ENCODE measurements around the gene DNMT3B. TPM values are rescaled to one million over a fixed set of nuclear protein-coding genes. Genes with fewer than 3 reads are reported as not detected.

Gene DNMT3B
- 81.8 and 85.1 TPM in 2 replicates for total RNA-seq (2011; cell fraction: chromatin; rRNA removed; ENCODE audit: low replicate concordance)
- 51.8 and 54.4 TPM in 2 replicates for total RNA-seq (2011; cell fraction: nucleolus; rRNA removed)
- 68.3 and 91.9 TPM in 2 replicates for total RNA-seq (2011; cell fraction: nucleoplasm; rRNA removed)
- total RNA-seq (2014; rRNA removed) (49.1 and 53.9 TPM in 2 replicates), total RNA-seq (2014; rRNA removed; fragmentation: Illumina TruSeq; extraction: Trizol) (37.2 and 37.5 TPM in 2 replicates), total RNA-seq (2015; rRNA removed; fragmentation: Illumina TruSeq; extraction: Trizol) (34.4 and 35.3 TPM in 2 replicates), total RNA-seq (2021) (69.5 and 74.8 TPM in 2 replicates), polyA plus RNA-seq (2011; rRNA removed) (41.7 and 60.2 TPM in 2 replicates), polyA plus RNA-seq (2014; fragmentation: Illumina TruSeq; extraction: Trizol) (61.3 and 64.6 TPM in 2 replicates), polyA plus RNA-seq (2014; fragmentation: Nextera tagmentation; extraction: Ambion mirVana) (10 to 100 TPM in 1 of 2 experiments, 1 to 10 TPM in 1; 9.3 to 11.5 TPM), polyA plus RNA-seq (2014; rRNA removed) (55.5 and 57.3 TPM in 2 replicates), polyA minus RNA-seq (2011; rRNA and poly(A)+ RNA removed) (18.7 and 34.9 TPM in 2 replicates), Bru-seq, nascent RNA (percentile 94 among the genes with signal in this experiment), BruChase-seq, experiment 1, labeled RNA remaining after a 2-hour chase (percentile 88 among the genes with signal in this experiment), BruChase-seq, experiment 2, labeled RNA remaining after a 6-hour chase (percentile 91 among the genes with signal in this experiment)
- polyA plus RNA-seq (2011; cell fraction: cytosol; rRNA removed), result 40.1 and 59.1 TPM in 2 replicates
- polyA plus RNA-seq (2011; cell fraction: nucleus; rRNA removed), result 103 and 127 TPM in 2 replicates
- polyA plus RNA-seq (2012), result 27.1 and 34.4 TPM in 2 replicates
- polyA minus RNA-seq (2011; cell fraction: cytosol; rRNA and poly(A)+ RNA removed), result 35.8 and 43.3 TPM in 2 replicates
- 25.0 and 26.7 TPM in 2 replicates for polyA minus RNA-seq (2011; cell fraction: nucleus; rRNA and poly(A)+ RNA removed)
- long read RNA-seq, experiment 1, full-length matches to known transcripts, result 73 of 405 reads
- long read RNA-seq, experiment 1, partial matches to known transcripts, result 280 of 405 reads
- long read RNA-seq, experiment 1, other reads (novel, unspliced or antisense), result 52 of 405 reads
- long read RNA-seq, experiment 2, full-length matches to known transcripts, result 21 of 64 reads
- long read RNA-seq, experiment 2, partial matches to known transcripts, result 11 of 64 reads
- long read RNA-seq, experiment 2, other reads (novel, unspliced or antisense), result 32 of 64 reads
- long read RNA-seq, experiment 3, full-length matches to known transcripts, result 8 of 18 reads
- long read RNA-seq, experiment 3, partial matches to known transcripts, result 8 of 18 reads
- long read RNA-seq, experiment 3, other reads (novel, unspliced or antisense), result 2 of 18 reads

DNA sequence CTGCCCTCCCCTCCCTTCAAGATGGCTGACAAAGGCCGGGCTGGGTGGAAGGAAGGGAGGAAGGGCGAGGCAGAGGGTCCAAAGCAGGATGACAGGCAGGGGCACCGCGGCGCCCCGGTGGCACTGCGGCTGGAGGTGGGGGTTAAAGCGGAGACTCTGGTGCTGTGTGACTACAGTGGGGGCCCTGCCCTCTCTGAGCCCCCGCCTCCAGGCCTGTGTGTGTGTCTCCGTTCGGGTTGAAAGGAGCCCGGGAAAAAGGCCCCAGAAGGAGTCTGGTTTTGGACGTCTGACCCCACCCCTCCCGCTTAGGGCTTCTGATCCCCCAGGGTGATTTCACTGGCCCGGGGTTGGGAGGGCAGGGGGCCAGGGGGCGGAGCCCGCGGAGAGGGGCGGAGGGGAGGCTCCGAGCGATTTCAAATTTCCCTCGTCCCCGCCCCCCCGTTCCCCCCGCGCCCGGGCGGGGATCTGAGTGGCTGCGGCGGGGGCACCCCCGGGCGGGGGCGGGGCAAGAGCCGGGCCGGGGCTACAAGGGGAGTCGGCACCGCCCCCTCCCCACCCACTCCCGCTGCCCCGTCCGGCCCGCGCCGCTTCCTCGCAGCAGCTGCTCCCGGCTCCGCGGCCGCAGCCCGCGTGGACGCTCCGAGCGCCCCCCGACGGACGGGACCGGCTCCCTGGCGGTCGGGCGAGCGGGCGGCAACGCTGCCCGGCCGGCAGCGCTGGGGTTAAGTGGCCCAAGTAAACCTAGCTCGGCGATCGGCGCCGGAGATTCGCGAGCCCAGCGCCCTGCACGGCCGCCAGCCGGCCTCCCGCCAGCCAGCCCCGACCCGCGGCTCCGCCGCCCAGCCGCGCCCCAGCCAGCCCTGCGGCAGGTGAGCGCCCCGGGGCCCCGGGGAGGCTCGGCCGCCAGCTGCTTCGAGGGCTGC is at the start of gene DNMT3B:
DNMT3B (plus strand) TSS at position 555 of the 923 bp plus-strand sequence. CDS start 17,939 bp downstream, outside the sequence.
- H3K9me1 ChIP-seq (ENCODE audit: control insufficient read depth, insufficient read depth, low read length), result no peaks in the 10 kb centered on the region
- H3K9ac ChIP-seq (ENCODE audit: insufficient read depth in 1 of 2, low read depth in 2 of 2, low read length in 2 of 2), result peak within 1 kb of the TSS; percentile 86 to 90
- peak; percentile 94 to 99 (median 99) for DNase-seq (ENCODE audit: extremely low read depth in 1 of 4, low spot score in 3 of 4)
- no peaks in the 10 kb centered on the region for H3K9me3 ChIP-seq (replicated peaks; ENCODE audit: control insufficient read depth, insufficient read depth, low read depth, low read length)
- peak within 1 kb of the TSS; percentile 90 for H3K4me3 ChIP-seq
- peak within 1 kb of the TSS; percentile 86 for H3K27ac ChIP-seq (ENCODE audit: extremely low read depth, low read depth, low read length)
- peak within 1 kb of the TSS; percentile 86 for H2AFZ ChIP-seq (ENCODE audit: low read depth, low read length)
- intact Hi-C loops (cut with micrococcal nuclease), result loop anchor here (5.0 kb wide), 1 partner anchor 80 kb away; no protein-coding TSS in a partner anchor
- ChIA-PET POLR2A (interaction anchor here (0.6 to 3.7 kb wide), 8 partner anchors 9 to 182 kb away, joined by 3 to 30 read pairs (median 9); partner anchors contain the start of gene COMMD7), CTCF (ENCODE audit: low intra/inter-chr PET ratio) (no interaction called here)
- peaks cover 45% of the 10 kb centered on the region for H3K79me2 ChIP-seq (ENCODE audit: control insufficient read depth, insufficient read depth, low read length)
- BruUV-seq (replicated peaks), result no TSS peak
- WGBS (ENCODE audit: insufficient coverage, low coverage, missing lambda C conversion rate), result 2% methylated on average over 23 of the region's 92 CpGs
- peak within 1 kb of the TSS; percentile 89 for H3K4me2 ChIP-seq (ENCODE audit: insufficient read depth, low read length)
- ATAC-seq, result peak; percentile 78
- no peaks in the 10 kb centered on the region; the same call in 1 of the 2 replicates for H4K20me1 ChIP-seq (replicated peaks; ENCODE audit: control insufficient read depth, insufficient read depth, low read length)
- FAIRE-seq, result no peak
- H3K36me3 ChIP-seq (ENCODE audit: control insufficient read depth, insufficient read depth, low read length), result peaks cover 23% of the 10 kb centered on the region; the same call in 2 of the 3 replicates
- H3K4me1 ChIP-seq (replicated peaks in 1 of 2; ENCODE audit: control insufficient read depth in 2 of 2, insufficient read depth in 2 of 2, low read length in 2 of 2), result peaks cover 27 to 54% of the 10 kb centered on the region in 2 experiments; a peak in 4 of 5 replicates
- H3K27me3 ChIP-seq (ENCODE audit: control insufficient read depth in 2 of 2, insufficient read depth in 2 of 2, low read length in 2 of 2), result no peaks in the 10 kb centered on the region
- in situ Hi-C loops (cut with MboI), result loop anchor here (5.0 kb wide), 1 partner anchor 80 kb away; no protein-coding TSS in a partner anchor
- TF ChIP-seq, protein P1, sequence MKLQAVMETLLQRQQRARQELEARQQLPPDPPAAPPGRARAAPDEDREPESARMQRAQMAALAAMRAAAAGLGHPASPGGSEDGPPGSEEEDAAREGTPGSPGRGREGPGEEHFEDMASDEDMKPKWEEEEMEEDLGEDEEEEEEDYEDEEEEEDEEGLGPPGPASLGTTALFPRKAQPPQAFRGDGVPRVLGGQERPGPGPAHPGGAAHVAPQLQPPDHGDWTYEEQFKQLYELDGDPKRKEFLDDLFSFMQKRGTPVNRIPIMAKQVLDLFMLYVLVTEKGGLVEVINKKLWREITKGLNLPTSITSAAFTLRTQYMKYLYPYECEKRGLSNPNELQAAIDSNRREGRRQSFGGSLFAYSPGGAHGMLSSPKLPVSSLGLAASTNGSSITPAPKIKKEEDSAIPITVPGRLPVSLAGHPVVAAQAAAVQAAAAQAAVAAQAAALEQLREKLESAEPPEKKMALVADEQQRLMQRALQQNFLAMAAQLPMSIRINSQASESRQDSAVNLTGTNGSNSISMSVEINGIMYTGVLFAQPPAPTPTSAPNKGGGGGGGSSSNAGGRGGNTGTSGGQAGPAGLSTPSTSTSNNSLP (IDR thresholded peaks at IDR 0.05; ENCODE audit: borderline replicate concordance, low read depth, low read length), result no peak
- TF ChIP-seq RHOXF2B (CRISPR knock-in tag; conservative IDR thresholded peaks at IDR 0.05), result no peak
- no peak for TF ChIP-seq ZNF324 (CRISPR knock-in tag; IDR thresholded peaks at IDR 0.05)
- TF ChIP-seq, protein P2, sequence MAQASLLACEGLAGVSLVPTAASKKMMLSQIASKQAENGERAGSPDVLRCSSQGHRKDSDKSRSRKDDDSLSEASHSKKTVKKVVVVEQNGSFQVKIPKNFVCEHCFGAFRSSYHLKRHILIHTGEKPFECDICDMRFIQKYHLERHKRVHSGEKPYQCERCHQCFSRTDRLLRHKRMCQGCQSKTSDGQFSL (CRISPR knock-in tag; IDR thresholded peaks at IDR 0.05), result 0 out of 2 replicates have a peak, but pooled peaks have one; percentile 11
- TF ChIP-seq, protein P2 (tag; IDR thresholded peaks at IDR 0.05), result peak in 1 of 2 experiments; percentile 52; a peak in 1 of 4 replicates
- peak; percentile 98 for TF ChIP-seq GATAD2B (IDR thresholded peaks at IDR 0.05; ENCODE audit: borderline replicate concordance)
- peak; percentile 93 to 95 for TF ChIP-seq NONO (IDR thresholded peaks at IDR 0.05; ENCODE audit: low read depth in 2 of 2, low read length in 1 of 2)
- TF ChIP-seq, protein P3, sequence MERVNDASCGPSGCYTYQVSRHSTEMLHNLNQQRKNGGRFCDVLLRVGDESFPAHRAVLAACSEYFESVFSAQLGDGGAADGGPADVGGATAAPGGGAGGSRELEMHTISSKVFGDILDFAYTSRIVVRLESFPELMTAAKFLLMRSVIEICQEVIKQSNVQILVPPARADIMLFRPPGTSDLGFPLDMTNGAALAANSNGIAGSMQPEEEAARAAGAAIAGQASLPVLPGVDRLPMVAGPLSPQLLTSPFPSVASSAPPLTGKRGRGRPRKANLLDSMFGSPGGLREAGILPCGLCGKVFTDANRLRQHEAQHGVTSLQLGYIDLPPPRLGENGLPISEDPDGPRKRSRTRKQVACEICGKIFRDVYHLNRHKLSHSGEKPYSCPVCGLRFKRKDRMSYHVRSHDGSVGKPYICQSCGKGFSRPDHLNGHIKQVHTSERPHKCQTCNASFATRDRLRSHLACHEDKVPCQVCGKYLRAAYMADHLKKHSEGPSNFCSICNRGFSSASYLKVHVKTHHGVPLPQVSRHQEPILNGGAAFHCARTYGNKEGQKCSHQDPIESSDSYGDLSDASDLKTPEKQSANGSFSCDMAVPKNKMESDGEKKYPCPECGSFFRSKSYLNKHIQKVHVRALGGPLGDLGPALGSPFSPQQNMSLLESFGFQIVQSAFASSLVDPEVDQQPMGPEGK (CRISPR knock-in tag; IDR thresholded peaks at IDR 0.05; ENCODE audit: borderline replicate concordance), result no peak

Measured in K562 (cell line).